A549 (cell line): ENCODE data around the gene BTBD7. TPM values are rescaled to one million over a fixed set of nuclear protein-coding genes. Genes with fewer than 3 reads are reported as not detected.
A peak's percentile ranks its signal among the peaks of the same experiment; 100 is the strongest.

Experiments used
- ATAC-seq, 2 experiments: fragments of 200-7000 bp in 1 of 2; fragments of >200 bp in 1 of 2; cut with Nextera tagmentation in 1 of 2; cut with Tn5 transposase in 1 of 2; 3 replicates each; pipeline versions ENCODE4 v1.8.0 to v1.9.1; 2018 to 2020; ENCODE audit warnings: mild to moderate bottlenecking in 1 of 2, moderate library complexity in 1 of 2
- CTCF ChIA-PET: fragments of 300-600 bp; sonication (Branson Sonifier 250); formaldehyde crosslinking; extraction: SDS; loops from one replicate; lab custom pipeline; 2021; ENCODE audit warnings: antibody characterized with exemption, inconsistent platforms; lab: Yijun Ruan, JAX
- POLR2A ChIA-PET: fragments of 350-600 bp; formaldehyde crosslinking; extraction: SDS; loops from one replicate; lab custom pipeline; 2021; ENCODE audit warnings: antibody characterized with exemption, inconsistent platforms; lab: Yijun Ruan, JAX
- DNase-seq, 2 experiments: peaks; one replicate each; pipeline versions ENCODE4 v3.0.0 to v3.0.0-alpha.2; 2011 to 2016; ENCODE audit warnings: low read depth in 1 of 2, low spot score in 1 of 2
- FAIRE-seq: peaks from 2 replicates; lab custom pipeline; 2011; peaks lifted over from hg19 to GRCh38; lab: Jason Lieb, UNC
- H3K27ac ChIP-seq, 2 experiments: fragments of >200 bp; sonication (Bioruptor Twin); formaldehyde crosslinking; 3 replicates each; pipeline ENCODE4 v1.5.1; 2016 to 2017
- H3K4me1 ChIP-seq: fragments of >200 bp; sonication (Bioruptor Twin); formaldehyde crosslinking; 3 replicates; pipeline ENCODE4 v1.6.1; 2016
- H3K4me2 ChIP-seq: fragments of >200 bp; sonication (Bioruptor Twin); formaldehyde crosslinking; 3 replicates; pipeline ENCODE4 v1.6.1; 2016
- H3K4me3 ChIP-seq: fragments of >200 bp; sonication (Bioruptor Twin); formaldehyde crosslinking; 3 replicates; pipeline ENCODE4 v1.5.1; 2016
- H3K9me3 ChIP-seq: fragments of >200 bp; sonication (Bioruptor Twin); formaldehyde crosslinking; 3 replicates; pipeline ENCODE4 v1.6.1; 2016
- BCL3 ChIP-seq: fragments of >200 bp; sonication (Bioruptor Twin); formaldehyde crosslinking; IDR thresholded peaks from 3 replicates; pipeline ENCODE4 v1.6.1; 2016
- CBX2 ChIP-seq: fragments of 200-600 bp; sonication (generic); IDR thresholded peaks from 2 replicates; pipeline ENCODE4 v1.6.1; 2016; ENCODE audit warnings: low read depth, mild to moderate bottlenecking, borderline replicate concordance
- CEBPB ChIP-seq, 2 experiments: fragments of >200 bp in 1 of 2; sonication (Bioruptor Twin) in 1 of 2; formaldehyde crosslinking in 1 of 2; IDR thresholded peaks; 2 replicates each; pipeline ENCODE4 v1.6.1; 2012 to 2016
- CHD4 ChIP-seq: fragments of 200-600 bp; sonication (generic); IDR thresholded peaks from 2 replicates; pipeline ENCODE4 v1.6.1; 2016; ENCODE audit warnings: antibody characterized with exemption, mild to moderate bottlenecking, borderline replicate concordance
- CTCF ChIP-seq: fragments of >200 bp; sonication (Bioruptor Twin); formaldehyde crosslinking; IDR thresholded peaks from 3 replicates; pipeline ENCODE4 v1.5.1; 2016
- EHF ChIP-seq: fragments of 250-450 bp; sonication (Bioruptor Pico); IDR thresholded peaks from 2 replicates; pipeline ENCODE4 v1.5.0; 2020; ENCODE audit warnings: mild to moderate bottlenecking
- EHMT2 ChIP-seq: fragments of 200-600 bp; sonication (generic); IDR thresholded peaks from 2 replicates; pipeline ENCODE4 v1.6.1; 2016; ENCODE audit warnings: antibody characterized with exemption, low read depth, mild to moderate bottlenecking, moderate library complexity
- ELK1 ChIP-seq: fragments of 150-350 bp; IDR thresholded peaks from 2 replicates; pipeline ENCODE4 v1.6.1; 2014; ENCODE audit warnings: low read depth, mild to moderate bottlenecking, low read length
- FOSB ChIP-seq: fragments of 250-450 bp; sonication (Bioruptor Pico); IDR thresholded peaks from 2 replicates; pipeline ENCODE4 v1.5.0; 2020; ENCODE audit warnings: mild to moderate bottlenecking, moderate library complexity
- FOSL2 ChIP-seq, 2 experiments: fragments of 450-650 bp in 1 of 2; fragments of >200 bp in 1 of 2; sonication (Bioruptor Twin) in 1 of 2; formaldehyde crosslinking; IDR thresholded peaks; 2 replicates each; pipeline versions ENCODE4 v1.5.0 to v1.6.1; 2016 to 2020; ENCODE audit warnings: mild to moderate bottlenecking in 1 of 2, moderate library complexity in 1 of 2
- GATA3 ChIP-seq: IDR thresholded peaks from 2 replicates; pipeline ENCODE4 v1.6.1; 2012; ENCODE audit warnings: borderline replicate concordance
- HDAC2 ChIP-seq: fragments of 200-600 bp; sonication (generic); IDR thresholded peaks from 2 replicates; pipeline ENCODE4 v1.6.1; 2016
- HEYL ChIP-seq: fragments of 250-450 bp; sonication (Bioruptor Pico); IDR thresholded peaks from 2 replicates; pipeline ENCODE4 v1.8.0; 2021; ENCODE audit warnings: mild to moderate bottlenecking, moderate library complexity
- HMGXB4 ChIP-seq: fragments of 250-450 bp; sonication (Bioruptor Pico); IDR thresholded peaks from 2 replicates; pipeline ENCODE4 v1.5.0; 2021; ENCODE audit warnings: mild to moderate bottlenecking, moderate library complexity, borderline replicate concordance
- HOXB5 ChIP-seq: fragments of 250-450 bp; sonication (Bioruptor Pico); IDR thresholded peaks from 2 replicates; pipeline ENCODE4 v1.5.0; 2020; ENCODE audit warnings: mild to moderate bottlenecking, moderate library complexity
- JUNB ChIP-seq: fragments of >200 bp; sonication (Bioruptor Twin); formaldehyde crosslinking; IDR thresholded peaks from 2 replicates; pipeline ENCODE4 v1.6.1; 2016
- KDM1A ChIP-seq: fragments of 200-600 bp; sonication (generic); IDR thresholded peaks from 2 replicates; pipeline ENCODE4 v1.6.1; 2016; ENCODE audit warnings: low read depth, mild to moderate bottlenecking
- KDM5A ChIP-seq: fragments of 200-600 bp; sonication (generic); IDR thresholded peaks from 2 replicates; pipeline ENCODE4 v1.6.1; 2016; ENCODE audit warnings: antibody characterized with exemption, mild to moderate bottlenecking
- NFE2L2 ChIP-seq: fragments of 150-350 bp; conservative IDR thresholded peaks from 2 replicates; pipeline ENCODE4 v1.6.1; 2014; ENCODE audit warnings: low read length
- PBX3 ChIP-seq: IDR thresholded peaks from 2 replicates; pipeline ENCODE4 v1.6.1; 2012
- POLR2AphosphoS2 ChIP-seq: conservative IDR thresholded peaks from 2 replicates; pipeline ENCODE4 v1.6.1; 2012; ENCODE audit warnings: low read length, improper control_type of control experiment, inconsistent platforms
- REST ChIP-seq: fragments of 200-600 bp; sonication (generic); IDR thresholded peaks from 2 replicates; pipeline ENCODE4 v1.6.1; 2016; ENCODE audit warnings: antibody characterized with exemption, mild to moderate bottlenecking, moderate library complexity
- SREBF2 ChIP-seq: fragments of 450-650 bp; IDR thresholded peaks from 2 replicates; pipeline ENCODE4 v1.6.1; 2014; ENCODE audit warnings: mild to moderate bottlenecking, moderate library complexity
- TFCP2L1 ChIP-seq: fragments of 250-450 bp; sonication (Bioruptor Pico); IDR thresholded peaks from 2 replicates; pipeline ENCODE4 v1.5.0; 2021; ENCODE audit warnings: mild to moderate bottlenecking
- TP53 ChIP-seq: fragments of 250-450 bp; sonication (Bioruptor Pico); IDR thresholded peaks from 2 replicates; pipeline ENCODE4 v1.5.0; 2021; ENCODE audit warnings: mild to moderate bottlenecking, moderate library complexity
- ZFP36 ChIP-seq: fragments of 450-650 bp; IDR thresholded peaks from 2 replicates; pipeline ENCODE4 v1.6.1; 2014; ENCODE audit warnings: borderline replicate concordance; ENCODE audit not compliant: partially characterized antibody
- ZSCAN20 ChIP-seq: fragments of 250-450 bp; sonication (Bioruptor Pico); IDR thresholded peaks from 2 replicates; pipeline ENCODE4 v1.8.0; 2022; ENCODE audit warnings: mild to moderate bottlenecking, moderate library complexity
- WGBS: methylation state at CpG from one replicate; pipeline ENCODE4 v1.1.6; 2017; ENCODE audit errors: missing lambda C conversion rate; 5-methylcytosine and 5-hydroxymethylcytosine counted together
- polyA plus RNA-seq, 4 experiments: library from polyadenylated mRNA; depleted of rRNA in 3 of 4; stranded (reverse); fragments of >200 nt; fragmentation: RNase III in 1 of 4; extraction: RNeasy Plus Mini Kit Qiagen cat#74134 plus additional on column Dnase treatment in 1 of 4; gene quantifications; 2 replicates in 3 of 4; 3 replicates in 1 of 4; pipeline ENCODE4 v1.2.3, GENCODE V29; 2011 to 2017

Gene BTBD7
- polyA plus RNA-seq, 2 of the 4 experiments (the other 2 are of a cell fraction): 11.1 to 17.4 TPM

GRCh38 chr14:93322929-93323599, 9.8 kb downstream of the BTBD7 start:
- Histone ChIP-seq H3K4me2 (peak overlapping the region; percentile 7; the same call in 1 of the 3 replicates), H3K4me1 (peaks cover 39% of the 10 kb centered on the region), H3K27ac (no peak overlapping the region), H3K9me3 (no peaks in the 10 kb centered on the region), H3K4me3 (no peak overlapping the region)
- TF ChIP-seq BCL3 (no peak), CTCF (no peak), KDM1A (no peak), HOXB5 (no peak), FOSL2 (IDR thresholded peaks at IDR 0.05) (no peak), FOSL2 (CRISPR knock-in tag; IDR thresholded peaks at IDR 0.05) (no peak), HEYL (no peak), GATA3 (no peak), SREBF2 (no peak), EHMT2 (no peak), JUNB (no peak), KDM5A (no peak)
- ChIA-PET CTCF (interaction anchor here (0.6 kb wide), 1 partner anchor 14 kb away, joined by 3 read pairs; no protein-coding TSS in a partner anchor), POLR2A (no interaction called here)
- WGBS: 90% methylated on average over 5 of the region's 5 CpGs
- FAIRE-seq: no peak
- no peak for DNase-seq
- ATAC-seq: no peak

GRCh38 chr14:93320489-93320888, 12.3 kb downstream of the BTBD7 start:
- peak overlapping the region in 1 of 2 experiments; percentile 18; a peak in 2 of 6 replicates for H3K27ac ChIP-seq
- peaks cover 56% of the 10 kb centered on the region for H3K4me1 ChIP-seq
- ChIA-PET POLR2A (no interaction called here), CTCF (interaction anchor here (0.6 to 1.1 kb wide), 5 partner anchors 10 to 793 kb away, joined by 3 to 4 read pairs (median 3); no protein-coding TSS in a partner anchor)
- peak; percentile 43 for FAIRE-seq
- DNase-seq: no peak
- H3K4me3 ChIP-seq: no peak overlapping the region
- TF ChIP-seq TP53 (CRISPR knock-in tag) (no peak), HDAC2 (no peak), FOSB (CRISPR knock-in tag) (no peak), CHD4 (no peak), CBX2 (no peak), PBX3 (no peak), HMGXB4 (CRISPR knock-in tag) (no peak), POLR2AphosphoS2 (no peak), ZFP36 (no peak), CEBPB (IDR thresholded peaks at IDR 0.05) (no peak), ELK1 (no peak), TFCP2L1 (CRISPR knock-in tag) (no peak), NFE2L2 (no peak), EHF (no peak), ZSCAN20 (CRISPR knock-in tag) (no peak), REST (no peak)
- H3K9me3 ChIP-seq: no peaks in the 10 kb centered on the region
- no peak for ATAC-seq
- no peak overlapping the region; the same call in 2 of the 3 replicates for H3K4me2 ChIP-seq
